ENCODE results near the gene DHRS3. TPM values are rescaled to one million over a fixed set of nuclear protein-coding genes. Genes with fewer than 3 reads are reported as not detected.
"Not testable (repeated sequence)": the region's sequence is repeated elsewhere in the genome, so short reads cannot be mapped to it uniquely, and the experiment has no call there.

The DHRS3 gene
- polyA plus RNA-seq, 2 donors = 73.1 to 83.7 TPM

DNA sequence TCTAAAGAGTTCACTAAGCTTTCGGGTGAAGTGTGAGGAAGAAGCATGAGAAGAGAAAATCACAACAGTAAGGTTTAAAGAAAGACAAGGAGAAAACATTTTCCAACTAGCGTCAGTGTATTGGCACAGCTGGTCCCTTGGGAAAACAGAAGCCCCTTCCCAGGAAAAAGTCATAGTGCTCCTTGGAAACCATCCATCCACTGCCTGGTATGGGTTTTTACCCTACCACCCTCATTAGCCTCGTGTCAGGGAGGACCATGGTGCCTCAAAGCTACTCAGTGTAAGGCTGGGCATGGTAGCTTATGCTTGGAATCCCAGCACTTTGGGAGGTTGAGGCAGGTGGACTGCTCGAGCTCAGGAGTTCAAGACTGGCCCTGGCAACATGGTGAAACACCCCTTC lies 38.6 kb upstream of the DHRS3 start:
- WGBS, 2 donors = 85 to 88% methylated on average over 4 of the region's 4 CpGs
- H3K4me1 ChIP-seq (ENCODE audit: control insufficient read depth in 2 of 2, insufficient read depth in 2 of 2, low read length in 1 of 2) = no peaks in the 10 kb centered on the region
- H3K9me3 ChIP-seq (ENCODE audit: control insufficient read depth in 2 of 2, insufficient read depth in 1 of 2, low read depth in 1 of 2, low read length in 1 of 2) = no peaks in the 10 kb centered on the region
- no peaks in the 10 kb centered on the region for H3K27me3 ChIP-seq (ENCODE audit: control insufficient read depth in 1 of 2, insufficient read depth in 2 of 2, low read length in 2 of 2)
- no peak overlapping the region for H3K27ac ChIP-seq (ENCODE audit: low read depth in 2 of 2, low read length in 1 of 2)
- H3K4me3 ChIP-seq (ENCODE audit: low read depth in 1 of 2, low read length in 2 of 2) = no peak overlapping the region
- no peaks in the 10 kb centered on the region for H3K36me3 ChIP-seq (ENCODE audit: control insufficient read depth in 2 of 2, insufficient read depth in 2 of 2, low read length in 1 of 2)

DNA sequence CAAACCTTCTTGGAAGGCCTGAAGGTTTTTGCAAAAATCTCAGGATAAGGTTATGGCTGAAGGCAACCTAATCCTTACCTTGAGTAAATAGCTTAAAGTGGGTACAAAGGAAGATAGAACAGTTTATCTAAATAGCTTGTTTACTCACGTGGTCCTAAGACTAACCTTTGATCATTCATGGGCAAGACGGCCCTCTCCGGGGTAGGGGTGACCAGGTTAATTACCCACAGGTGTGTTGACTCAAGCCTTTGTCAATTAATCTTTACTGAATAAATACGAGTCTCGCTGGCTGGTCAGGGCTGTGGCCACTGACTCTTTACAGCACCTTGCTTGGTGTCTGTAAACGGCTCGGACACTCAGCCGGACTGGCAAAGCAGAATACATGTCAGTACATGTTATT lies 36.6 kb upstream of the DHRS3 start:
- no peaks in the 10 kb centered on the region for H3K36me3 ChIP-seq (ENCODE audit: control insufficient read depth in 2 of 2, insufficient read depth in 2 of 2, low read length in 1 of 2)
- no peaks in the 10 kb centered on the region for H3K27me3 ChIP-seq (ENCODE audit: control insufficient read depth in 1 of 2, insufficient read depth in 2 of 2, low read length in 2 of 2)
- H3K4me3 ChIP-seq (ENCODE audit: low read depth in 1 of 2, low read length in 2 of 2) = no peak overlapping the region
- H3K4me1 ChIP-seq (ENCODE audit: control insufficient read depth in 2 of 2, insufficient read depth in 2 of 2, low read length in 1 of 2) = no peaks in the 10 kb centered on the region
- no peak overlapping the region for H3K27ac ChIP-seq (ENCODE audit: low read depth in 2 of 2, low read length in 1 of 2)
- H3K9me3 ChIP-seq (ENCODE audit: control insufficient read depth in 2 of 2, insufficient read depth in 1 of 2, low read depth in 1 of 2, low read length in 1 of 2) = no peaks in the 10 kb centered on the region
- WGBS, 2 donors = 75 to 91% methylated on average over 8 of the region's 8 CpGs

DNA sequence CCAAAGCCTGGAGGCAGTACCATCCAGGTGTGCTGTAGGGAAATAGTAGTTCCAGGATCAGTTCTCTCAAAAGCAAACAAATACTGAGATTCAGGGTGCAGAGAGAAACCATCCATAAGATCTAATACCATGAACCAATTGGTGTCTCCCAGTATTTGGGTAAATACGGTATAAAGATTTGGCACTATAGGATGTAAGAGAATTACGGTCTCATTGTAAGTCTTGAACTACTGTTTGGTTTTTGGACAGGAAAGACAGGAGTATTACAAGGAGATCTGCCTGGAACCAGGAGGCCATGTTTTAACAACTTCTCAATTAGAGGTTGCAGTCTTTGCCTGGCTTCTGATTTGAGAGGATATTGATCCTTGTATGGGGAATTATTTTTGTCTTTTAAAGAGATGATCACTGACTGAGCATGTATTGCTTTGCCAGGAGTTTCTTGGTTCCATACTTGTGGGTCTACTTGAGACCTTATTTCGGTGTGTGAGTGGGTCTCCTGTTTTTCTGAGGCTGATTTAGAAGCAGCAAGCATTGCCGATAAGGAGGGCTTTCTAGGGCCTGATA lies 36.1 kb upstream of the DHRS3 start:
- H3K36me3 ChIP-seq (ENCODE audit: control insufficient read depth in 2 of 2, insufficient read depth in 2 of 2, low read length in 1 of 2) = no peaks in the 10 kb centered on the region
- H3K27ac ChIP-seq (ENCODE audit: low read depth in 2 of 2, low read length in 1 of 2) = no peak overlapping the region
- no peaks in the 10 kb centered on the region for H3K9me3 ChIP-seq (ENCODE audit: control insufficient read depth in 2 of 2, insufficient read depth in 1 of 2, low read depth in 1 of 2, low read length in 1 of 2)
- no peaks in the 10 kb centered on the region for H3K27me3 ChIP-seq (ENCODE audit: control insufficient read depth in 1 of 2, insufficient read depth in 2 of 2, low read length in 2 of 2)
- WGBS, 2 donors = 74 to 78% methylated on average over 4 of the region's 4 CpGs
- H3K4me1 ChIP-seq (ENCODE audit: control insufficient read depth in 2 of 2, insufficient read depth in 2 of 2, low read length in 1 of 2) = no peaks in the 10 kb centered on the region
- H3K4me3 ChIP-seq (ENCODE audit: low read depth in 1 of 2, low read length in 2 of 2) = no peak overlapping the region

DNA sequence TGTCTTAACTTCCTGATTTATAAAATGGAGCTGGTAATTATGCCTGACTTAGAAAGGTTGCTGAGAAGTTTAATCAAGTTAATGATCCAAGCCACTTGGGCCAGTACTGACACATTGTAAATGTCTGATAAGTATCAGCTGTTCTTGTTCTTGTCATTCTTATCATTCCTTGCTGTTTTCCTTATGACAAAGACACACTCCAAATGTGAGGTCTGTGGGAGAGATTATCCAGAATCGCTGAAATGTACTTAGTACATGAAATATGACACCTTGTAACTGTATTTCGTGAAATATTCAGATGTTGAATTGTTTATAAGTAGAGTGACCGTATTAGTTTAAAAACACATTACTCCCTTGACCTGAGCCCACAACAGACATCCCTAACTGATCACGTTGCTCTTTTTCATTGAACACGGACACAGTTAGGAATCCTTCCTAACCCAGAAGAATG lies 32.0 kb upstream of the DHRS3 start:
- H3K9me3 ChIP-seq (ENCODE audit: control insufficient read depth in 2 of 2, insufficient read depth in 1 of 2, low read depth in 1 of 2, low read length in 1 of 2) = no peaks in the 10 kb centered on the region
- no peaks in the 10 kb centered on the region for H3K4me1 ChIP-seq (ENCODE audit: control insufficient read depth in 2 of 2, insufficient read depth in 2 of 2, low read length in 1 of 2)
- H3K27ac ChIP-seq (ENCODE audit: low read depth in 2 of 2, low read length in 1 of 2) = no peak overlapping the region
- 59 to 60% methylated on average over 5 of the region's 5 CpGs for WGBS, 2 donors
- H3K4me3 ChIP-seq (ENCODE audit: low read depth in 1 of 2, low read length in 2 of 2) = no peak overlapping the region
- H3K36me3 ChIP-seq (ENCODE audit: control insufficient read depth in 2 of 2, insufficient read depth in 2 of 2, low read length in 1 of 2) = no peaks in the 10 kb centered on the region
- H3K27me3 ChIP-seq (ENCODE audit: control insufficient read depth in 1 of 2, insufficient read depth in 2 of 2, low read length in 2 of 2) = no peaks in the 10 kb centered on the region

DNA sequence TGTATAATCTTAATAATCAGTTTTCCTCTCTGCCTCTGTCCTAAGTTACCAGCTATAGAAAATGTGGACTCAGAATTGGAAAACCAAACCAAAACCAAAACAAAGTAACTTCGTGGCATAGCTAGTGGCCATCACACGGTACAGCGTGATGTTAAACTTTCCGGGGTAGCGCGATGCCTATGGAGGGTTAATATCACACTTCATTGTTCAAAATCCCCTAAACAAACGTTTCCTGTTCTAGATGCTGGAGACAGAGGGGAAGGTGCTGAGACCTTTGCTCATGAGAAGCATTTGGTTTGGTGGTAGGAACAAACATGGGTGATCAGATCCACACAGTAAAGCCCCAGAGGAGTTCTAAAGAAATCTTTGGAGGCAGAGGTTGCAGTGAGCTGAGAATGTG lies 30.7 kb upstream of the DHRS3 start:
- 82 to 83% methylated on average over 7 of the region's 7 CpGs for WGBS, 2 donors

DNA sequence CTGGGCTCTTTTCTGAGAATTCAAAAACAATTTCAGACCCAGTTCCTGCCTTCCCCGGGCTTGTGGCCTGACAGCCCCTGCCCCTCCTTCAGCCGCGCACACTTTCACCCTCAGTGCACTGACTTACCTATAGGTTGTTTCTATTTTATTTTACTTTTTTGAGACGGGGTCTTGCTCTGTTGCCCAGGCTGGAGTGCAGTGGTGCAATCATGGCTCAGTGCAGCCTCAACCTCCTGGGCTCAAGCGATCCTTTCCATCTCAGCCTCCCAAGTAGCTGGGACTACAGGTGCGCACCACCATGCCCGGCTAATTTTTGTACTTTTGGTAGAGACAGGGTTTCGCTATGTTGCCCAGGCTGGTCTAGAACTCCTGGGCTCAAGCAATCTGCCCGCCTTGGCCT lies 27.4 kb upstream of the DHRS3 start:
- not testable (repeated sequence) for H3K27ac ChIP-seq (ENCODE audit: low read depth in 2 of 2, low read length in 1 of 2); H3K36me3 ChIP-seq (ENCODE audit: control insufficient read depth in 2 of 2, insufficient read depth in 2 of 2, low read length in 1 of 2); H3K4me3 ChIP-seq (ENCODE audit: low read depth in 1 of 2, low read length in 2 of 2); H3K9me3 ChIP-seq (ENCODE audit: control insufficient read depth in 2 of 2, insufficient read depth in 1 of 2, low read depth in 1 of 2, low read length in 1 of 2); H3K4me1 ChIP-seq (ENCODE audit: control insufficient read depth in 2 of 2, insufficient read depth in 2 of 2, low read length in 1 of 2); H3K27me3 ChIP-seq (ENCODE audit: control insufficient read depth in 1 of 2, insufficient read depth in 2 of 2, low read length in 2 of 2)
- 94% methylated on average over 9 of the region's 9 CpGs for WGBS, 2 donors

More for the DNA sequence above, 30.7 kb upstream of the DHRS3 start:
- Histone ChIP-seq H3K27ac (ENCODE audit: low read depth in 2 of 2, low read length in 1 of 2) (no peak overlapping the region), H3K27me3 (ENCODE audit: control insufficient read depth in 1 of 2, insufficient read depth in 2 of 2, low read length in 2 of 2) (no peaks in the 10 kb centered on the region), H3K4me1 (ENCODE audit: control insufficient read depth in 2 of 2, insufficient read depth in 2 of 2, low read length in 1 of 2) (no peaks in the 10 kb centered on the region), H3K9me3 (ENCODE audit: control insufficient read depth in 2 of 2, insufficient read depth in 1 of 2, low read depth in 1 of 2, low read length in 1 of 2) (no peaks in the 10 kb centered on the region), H3K4me3 (ENCODE audit: low read depth in 1 of 2, low read length in 2 of 2) (no peak overlapping the region), H3K36me3 (ENCODE audit: control insufficient read depth in 2 of 2, insufficient read depth in 2 of 2, low read length in 1 of 2) (no peaks in the 10 kb centered on the region)

DNA sequence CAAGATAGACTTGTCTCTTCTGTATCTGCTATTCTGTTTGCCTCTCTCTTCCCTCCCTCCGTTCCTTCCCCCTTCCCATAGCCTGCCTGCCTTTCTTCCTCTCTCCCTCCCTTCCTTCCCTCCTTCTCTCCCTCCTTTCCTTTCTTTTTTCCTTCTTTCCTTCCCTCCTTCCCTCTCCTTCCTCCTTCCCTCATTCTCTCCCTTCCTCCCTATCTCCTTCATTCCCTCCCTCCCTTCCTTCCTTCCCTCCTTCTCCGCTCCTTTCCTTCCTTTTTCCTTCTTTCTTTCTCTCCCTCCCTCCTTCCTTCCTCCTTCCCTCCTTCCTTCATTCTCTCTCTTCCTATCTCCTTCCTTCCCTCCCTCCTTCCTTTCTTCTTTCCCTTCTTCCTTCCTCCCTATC lies 26.8 kb upstream of the DHRS3 start:
- 92 to 93% methylated on average over 2 of the region's 2 CpGs for WGBS, 2 donors
- no peaks in the 10 kb centered on the region for H3K36me3 ChIP-seq (ENCODE audit: control insufficient read depth in 2 of 2, insufficient read depth in 2 of 2, low read length in 1 of 2)
- H3K27me3 ChIP-seq (ENCODE audit: control insufficient read depth in 1 of 2, insufficient read depth in 2 of 2, low read length in 2 of 2) = no peaks in the 10 kb centered on the region
- peaks cover 0 to 2% of the 10 kb centered on the region in 2 donors for H3K9me3 ChIP-seq (ENCODE audit: control insufficient read depth in 2 of 2, insufficient read depth in 1 of 2, low read depth in 1 of 2, low read length in 1 of 2)
- no peak overlapping the region for H3K4me3 ChIP-seq (ENCODE audit: low read depth in 1 of 2, low read length in 2 of 2)
- H3K4me1 ChIP-seq (ENCODE audit: control insufficient read depth in 2 of 2, insufficient read depth in 2 of 2, low read length in 1 of 2) = no peaks in the 10 kb centered on the region
- no peak overlapping the region for H3K27ac ChIP-seq (ENCODE audit: low read depth in 2 of 2, low read length in 1 of 2)

DNA sequence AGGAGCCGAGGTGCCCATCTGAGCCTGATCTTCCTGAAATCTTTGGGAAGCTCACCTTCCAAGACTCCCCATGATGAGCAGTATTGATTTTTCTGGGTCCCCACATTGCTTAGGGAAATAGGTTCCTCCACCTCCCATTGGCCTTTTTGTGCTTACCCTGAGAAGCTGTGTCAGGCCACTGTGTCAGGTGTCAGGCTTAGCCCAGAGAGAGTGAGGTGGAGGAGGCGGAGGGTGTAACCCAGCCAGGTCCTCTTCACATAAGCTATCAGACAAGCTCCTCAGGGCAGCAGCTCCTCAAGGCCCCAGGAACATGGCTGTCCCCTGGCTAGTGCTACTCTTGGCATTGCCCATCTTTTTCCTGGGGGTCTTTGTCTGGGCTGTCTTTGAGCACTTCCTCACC lies 26.2 kb upstream of the DHRS3 start:
- Histone ChIP-seq H3K27me3 (ENCODE audit: control insufficient read depth in 1 of 2, insufficient read depth in 2 of 2, low read length in 2 of 2) (no peaks in the 10 kb centered on the region), H3K9me3 (ENCODE audit: control insufficient read depth in 2 of 2, insufficient read depth in 1 of 2, low read depth in 1 of 2, low read length in 1 of 2) (peaks cover 2 to 7% of the 10 kb centered on the region in 2 donors), H3K4me3 (ENCODE audit: low read depth in 1 of 2, low read length in 2 of 2) (no peak overlapping the region), H3K27ac (ENCODE audit: low read depth in 2 of 2, low read length in 1 of 2) (no peak overlapping the region), H3K4me1 (ENCODE audit: control insufficient read depth in 2 of 2, insufficient read depth in 2 of 2, low read length in 1 of 2) (no peaks in the 10 kb centered on the region), H3K36me3 (ENCODE audit: control insufficient read depth in 2 of 2, insufficient read depth in 2 of 2, low read length in 1 of 2) (no peaks in the 10 kb centered on the region)
- 93 to 96% methylated on average over 2 of the region's 2 CpGs for WGBS, 2 donors

DNA sequence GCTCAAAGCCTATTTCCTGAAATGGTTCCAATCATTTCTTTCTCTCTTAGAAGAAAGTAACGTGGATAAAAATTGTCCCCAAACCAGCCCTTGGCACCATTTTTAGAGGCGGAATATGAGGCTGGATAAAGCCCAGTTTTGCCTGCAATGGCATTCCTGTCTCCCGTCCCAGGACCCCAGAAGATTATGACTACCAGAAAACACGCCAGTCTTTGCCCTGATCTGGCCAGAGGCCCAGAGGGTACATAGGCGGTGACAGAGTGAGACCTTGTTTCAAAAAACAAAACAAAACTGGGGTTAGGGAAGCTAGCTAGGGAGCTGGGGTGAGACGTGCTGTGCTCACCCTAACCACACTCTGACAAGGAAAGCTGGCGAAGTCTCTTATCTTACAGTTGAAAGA lies 25.8 kb upstream of the DHRS3 start, which contains the start of gene AADACL4:
TSS of gene AADACL4 (plus strand) at position 301 of the 400 bp plus-strand sequence. CDS start 462 bp downstream, outside the sequence.
- H3K4me1 ChIP-seq (ENCODE audit: control insufficient read depth in 2 of 2, insufficient read depth in 2 of 2, low read length in 1 of 2) = no peaks in the 10 kb centered on the region
- H3K27ac ChIP-seq (ENCODE audit: low read depth in 2 of 2, low read length in 1 of 2) = no peak within 1 kb of the TSS
- H3K36me3 ChIP-seq (ENCODE audit: control insufficient read depth in 2 of 2, insufficient read depth in 2 of 2, low read length in 1 of 2) = no peaks in the 10 kb centered on the region
- peaks cover 2 to 11% of the 10 kb centered on the region in 2 donors for H3K9me3 ChIP-seq (ENCODE audit: control insufficient read depth in 2 of 2, insufficient read depth in 1 of 2, low read depth in 1 of 2, low read length in 1 of 2)
- 83% methylated on average over 7 of the region's 7 CpGs for WGBS, 2 donors
- H3K4me3 ChIP-seq (ENCODE audit: low read depth in 1 of 2, low read length in 2 of 2) = no peak within 1 kb of the TSS
- H3K27me3 ChIP-seq (ENCODE audit: control insufficient read depth in 1 of 2, insufficient read depth in 2 of 2, low read length in 2 of 2) = no peaks in the 10 kb centered on the region

DNA sequence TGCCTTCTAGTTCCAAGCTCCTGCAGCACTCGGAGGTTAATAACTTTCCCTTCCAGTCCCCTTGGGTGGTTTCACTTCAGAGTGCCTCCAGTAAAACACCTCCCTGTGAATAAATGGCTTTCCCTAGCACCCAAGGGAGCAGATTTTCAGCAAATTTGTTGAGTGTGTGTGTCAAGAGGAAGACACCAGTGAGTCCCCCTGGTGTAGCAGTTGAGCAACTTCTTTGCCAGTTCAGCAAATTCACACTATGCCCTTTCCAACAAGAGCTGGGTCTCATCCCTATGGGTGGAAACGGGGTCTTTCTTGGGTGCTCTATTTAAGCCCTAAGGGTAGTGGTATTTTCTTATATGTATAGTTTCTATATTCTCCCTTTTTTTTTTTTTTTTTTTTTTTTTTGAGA lies 25.1 kb upstream of the DHRS3 start:
- H3K36me3 ChIP-seq (ENCODE audit: control insufficient read depth in 2 of 2, insufficient read depth in 2 of 2, low read length in 1 of 2) = no peaks in the 10 kb centered on the region
- no peaks in the 10 kb centered on the region for H3K27me3 ChIP-seq (ENCODE audit: control insufficient read depth in 1 of 2, insufficient read depth in 2 of 2, low read length in 2 of 2)
- no peak overlapping the region for H3K27ac ChIP-seq (ENCODE audit: low read depth in 2 of 2, low read length in 1 of 2)
- no peak overlapping the region for H3K4me3 ChIP-seq (ENCODE audit: low read depth in 1 of 2, low read length in 2 of 2)
- no peaks in the 10 kb centered on the region for H3K4me1 ChIP-seq (ENCODE audit: control insufficient read depth in 2 of 2, insufficient read depth in 2 of 2, low read length in 1 of 2)
- WGBS, 2 donors = 92 to 96% methylated on average over 2 of the region's 2 CpGs
- H3K9me3 ChIP-seq (ENCODE audit: control insufficient read depth in 2 of 2, insufficient read depth in 1 of 2, low read depth in 1 of 2, low read length in 1 of 2) = peaks cover 2 to 11% of the 10 kb centered on the region in 2 donors

Data from esophagus (tissue), 2 donors.